ENCODE results near the gene ATP5F1B. TPM values are rescaled to one million over a fixed set of nuclear protein-coding genes. Genes with fewer than 3 reads are reported as not detected.
A peak's percentile ranks its signal among the peaks of the same experiment; 100 is the strongest.

The ATP5F1B gene
- total and polyA plus RNA-seq, 2 of the 13 experiments (the other 11 are each of a cell fraction or from before 2014, with no cell fraction given), result 1,051 to 1,180 TPM

DNA sequence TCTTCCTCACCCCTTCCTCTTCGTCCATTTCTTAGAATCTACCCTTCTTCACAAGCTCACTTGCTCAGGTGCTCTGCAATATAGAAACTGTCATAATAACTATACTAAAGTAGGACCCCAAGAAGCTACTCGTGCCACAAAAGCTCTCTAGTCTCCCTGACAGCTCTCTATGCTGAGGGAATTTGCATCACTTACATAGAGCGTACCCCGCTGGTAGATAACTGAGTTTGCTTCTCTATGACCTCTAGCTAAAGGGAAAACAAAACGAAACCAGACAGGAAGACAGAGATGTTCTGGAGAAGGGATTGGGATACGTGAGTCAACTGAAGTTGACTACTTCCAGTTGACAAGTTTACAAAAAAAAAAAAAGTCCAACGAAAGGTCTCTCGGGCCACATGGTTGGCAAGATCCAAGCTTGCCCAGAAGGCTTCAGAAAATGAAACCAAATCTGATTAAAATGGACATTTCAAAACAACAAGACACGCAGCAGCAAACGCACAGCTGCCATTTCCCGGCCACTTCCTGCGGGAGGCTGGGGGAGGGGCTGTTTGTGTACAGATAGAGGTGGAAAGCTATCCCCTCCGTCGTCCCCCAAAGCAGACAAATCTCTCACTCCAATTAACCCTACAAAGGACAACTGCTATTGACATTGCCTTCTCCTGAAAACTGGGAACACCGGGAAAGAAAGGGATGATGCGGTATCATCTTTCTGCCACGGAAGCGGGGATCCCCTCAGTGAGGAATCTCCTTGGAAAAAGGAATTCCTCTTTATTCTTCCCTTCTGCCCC, 16.9 kb downstream of the ATP5F1B start (continued):
- TF ChIP-seq, protein P1, sequence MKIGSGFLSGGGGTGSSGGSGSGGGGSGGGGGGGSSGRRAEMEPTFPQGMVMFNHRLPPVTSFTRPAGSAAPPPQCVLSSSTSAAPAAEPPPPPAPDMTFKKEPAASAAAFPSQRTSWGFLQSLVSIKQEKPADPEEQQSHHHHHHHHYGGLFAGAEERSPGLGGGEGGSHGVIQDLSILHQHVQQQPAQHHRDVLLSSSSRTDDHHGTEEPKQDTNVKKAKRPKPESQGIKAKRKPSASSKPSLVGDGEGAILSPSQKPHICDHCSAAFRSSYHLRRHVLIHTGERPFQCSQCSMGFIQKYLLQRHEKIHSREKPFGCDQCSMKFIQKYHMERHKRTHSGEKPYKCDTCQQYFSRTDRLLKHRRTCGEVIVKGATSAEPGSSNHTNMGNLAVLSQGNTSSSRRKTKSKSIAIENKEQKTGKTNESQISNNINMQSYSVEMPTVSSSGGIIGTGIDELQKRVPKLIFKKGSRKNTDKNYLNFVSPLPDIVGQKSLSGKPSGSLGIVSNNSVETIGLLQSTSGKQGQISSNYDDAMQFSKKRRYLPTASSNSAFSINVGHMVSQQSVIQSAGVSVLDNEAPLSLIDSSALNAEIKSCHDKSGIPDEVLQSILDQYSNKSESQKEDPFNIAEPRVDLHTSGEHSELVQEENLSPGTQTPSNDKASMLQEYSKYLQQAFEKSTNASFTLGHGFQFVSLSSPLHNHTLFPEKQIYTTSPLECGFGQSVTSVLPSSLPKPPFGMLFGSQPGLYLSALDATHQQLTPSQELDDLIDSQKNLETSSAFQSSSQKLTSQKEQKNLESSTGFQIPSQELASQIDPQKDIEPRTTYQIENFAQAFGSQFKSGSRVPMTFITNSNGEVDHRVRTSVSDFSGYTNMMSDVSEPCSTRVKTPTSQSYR (CRISPR knock-in tag; IDR thresholded peaks at IDR 0.05; ENCODE audit: borderline replicate concordance), result peak; percentile 94
- TF ChIP-seq, protein P2, sequence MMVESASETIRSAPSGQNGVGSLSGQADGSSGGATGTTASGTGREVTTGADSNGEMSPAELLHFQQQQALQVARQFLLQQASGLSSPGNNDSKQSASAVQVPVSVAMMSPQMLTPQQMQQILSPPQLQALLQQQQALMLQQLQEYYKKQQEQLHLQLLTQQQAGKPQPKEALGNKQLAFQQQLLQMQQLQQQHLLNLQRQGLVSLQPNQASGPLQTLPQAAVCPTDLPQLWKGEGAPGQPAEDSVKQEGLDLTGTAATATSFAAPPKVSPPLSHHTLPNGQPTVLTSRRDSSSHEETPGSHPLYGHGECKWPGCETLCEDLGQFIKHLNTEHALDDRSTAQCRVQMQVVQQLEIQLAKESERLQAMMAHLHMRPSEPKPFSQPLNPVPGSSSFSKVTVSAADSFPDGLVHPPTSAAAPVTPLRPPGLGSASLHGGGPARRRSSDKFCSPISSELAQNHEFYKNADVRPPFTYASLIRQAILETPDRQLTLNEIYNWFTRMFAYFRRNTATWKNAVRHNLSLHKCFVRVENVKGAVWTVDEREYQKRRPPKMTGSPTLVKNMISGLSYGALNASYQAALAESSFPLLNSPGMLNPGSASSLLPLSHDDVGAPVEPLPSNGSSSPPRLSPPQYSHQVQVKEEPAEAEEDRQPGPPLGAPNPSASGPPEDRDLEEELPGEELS (CRISPR knock-in tag; IDR thresholded peaks at IDR 0.05), result 0 out of 2 replicates have a peak, but pooled peaks have one; percentile 22
- TF ChIP-seq FOXA3 (CRISPR knock-in tag; IDR thresholded peaks at IDR 0.05), result peak; percentile 28; the same call in 1 of the 2 replicates
- TF ChIP-seq, protein P3, sequence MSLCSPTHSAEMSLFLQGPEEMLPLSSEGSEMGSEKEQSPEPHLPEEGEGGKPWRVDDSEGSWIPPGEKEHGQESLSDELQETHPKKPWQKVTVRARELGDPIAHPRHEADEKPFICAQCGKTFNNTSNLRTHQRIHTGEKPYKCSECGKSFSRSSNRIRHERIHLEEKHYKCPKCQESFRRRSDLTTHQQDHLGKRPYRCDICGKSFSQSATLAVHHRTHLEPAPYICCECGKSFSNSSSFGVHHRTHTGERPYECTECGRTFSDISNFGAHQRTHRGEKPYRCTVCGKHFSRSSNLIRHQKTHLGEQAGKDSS (CRISPR knock-in tag; IDR thresholded peaks at IDR 0.05; ENCODE audit: borderline replicate concordance, low read depth), result peak; percentile 47; the same call in 1 of the 2 replicates
- TF ChIP-seq TGIF2 (CRISPR knock-in tag; IDR thresholded peaks at IDR 0.05), result peak; percentile 62; the same call in 1 of the 2 replicates
- TF ChIP-seq DMAP1 (CRISPR knock-in tag; IDR thresholded peaks at IDR 0.05), result peak; percentile 63; the same call in 1 of the 2 replicates
- peak; percentile 59; the same call in 1 of the 2 replicates for TF ChIP-seq SIN3A (IDR thresholded peaks at IDR 0.05; ENCODE audit: borderline replicate concordance, low read depth, low read length)
- TF ChIP-seq, protein P4, sequence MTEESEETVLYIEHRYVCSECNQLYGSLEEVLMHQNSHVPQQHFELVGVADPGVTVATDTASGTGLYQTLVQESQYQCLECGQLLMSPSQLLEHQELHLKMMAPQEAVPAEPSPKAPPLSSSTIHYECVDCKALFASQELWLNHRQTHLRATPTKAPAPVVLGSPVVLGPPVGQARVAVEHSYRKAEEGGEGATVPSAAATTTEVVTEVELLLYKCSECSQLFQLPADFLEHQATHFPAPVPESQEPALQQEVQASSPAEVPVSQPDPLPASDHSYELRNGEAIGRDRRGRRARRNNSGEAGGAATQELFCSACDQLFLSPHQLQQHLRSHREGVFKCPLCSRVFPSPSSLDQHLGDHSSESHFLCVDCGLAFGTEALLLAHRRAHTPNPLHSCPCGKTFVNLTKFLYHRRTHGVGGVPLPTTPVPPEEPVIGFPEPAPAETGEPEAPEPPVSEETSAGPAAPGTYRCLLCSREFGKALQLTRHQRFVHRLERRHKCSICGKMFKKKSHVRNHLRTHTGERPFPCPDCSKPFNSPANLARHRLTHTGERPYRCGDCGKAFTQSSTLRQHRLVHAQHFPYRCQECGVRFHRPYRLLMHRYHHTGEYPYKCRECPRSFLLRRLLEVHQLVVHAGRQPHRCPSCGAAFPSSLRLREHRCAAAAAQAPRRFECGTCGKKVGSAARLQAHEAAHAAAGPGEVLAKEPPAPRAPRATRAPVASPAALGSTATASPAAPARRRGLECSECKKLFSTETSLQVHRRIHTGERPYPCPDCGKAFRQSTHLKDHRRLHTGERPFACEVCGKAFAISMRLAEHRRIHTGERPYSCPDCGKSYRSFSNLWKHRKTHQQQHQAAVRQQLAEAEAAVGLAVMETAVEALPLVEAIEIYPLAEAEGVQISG (CRISPR knock-in tag; IDR thresholded peaks at IDR 0.05), result peak; percentile 36; the same call in 1 of the 2 replicates
- TF ChIP-seq, protein P5, sequence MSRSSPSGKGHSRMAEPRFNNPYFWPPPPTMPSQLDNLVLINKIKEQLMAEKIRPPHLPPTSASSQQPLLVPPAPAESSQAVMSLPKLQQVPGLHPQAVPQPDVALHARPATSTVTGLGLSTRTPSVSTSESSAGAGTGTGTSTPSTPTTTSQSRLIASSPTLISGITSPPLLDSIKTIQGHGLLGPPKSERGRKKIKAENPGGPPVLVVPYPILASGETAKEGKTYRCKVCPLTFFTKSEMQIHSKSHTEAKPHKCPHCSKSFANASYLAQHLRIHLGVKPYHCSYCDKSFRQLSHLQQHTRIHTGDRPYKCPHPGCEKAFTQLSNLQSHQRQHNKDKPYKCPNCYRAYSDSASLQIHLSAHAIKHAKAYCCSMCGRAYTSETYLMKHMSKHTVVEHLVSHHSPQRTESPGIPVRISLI (CRISPR knock-in tag; IDR thresholded peaks at IDR 0.05; ENCODE audit: borderline replicate concordance), result peak; percentile 61; the same call in 1 of the 2 replicates
- TF ChIP-seq, protein P6, sequence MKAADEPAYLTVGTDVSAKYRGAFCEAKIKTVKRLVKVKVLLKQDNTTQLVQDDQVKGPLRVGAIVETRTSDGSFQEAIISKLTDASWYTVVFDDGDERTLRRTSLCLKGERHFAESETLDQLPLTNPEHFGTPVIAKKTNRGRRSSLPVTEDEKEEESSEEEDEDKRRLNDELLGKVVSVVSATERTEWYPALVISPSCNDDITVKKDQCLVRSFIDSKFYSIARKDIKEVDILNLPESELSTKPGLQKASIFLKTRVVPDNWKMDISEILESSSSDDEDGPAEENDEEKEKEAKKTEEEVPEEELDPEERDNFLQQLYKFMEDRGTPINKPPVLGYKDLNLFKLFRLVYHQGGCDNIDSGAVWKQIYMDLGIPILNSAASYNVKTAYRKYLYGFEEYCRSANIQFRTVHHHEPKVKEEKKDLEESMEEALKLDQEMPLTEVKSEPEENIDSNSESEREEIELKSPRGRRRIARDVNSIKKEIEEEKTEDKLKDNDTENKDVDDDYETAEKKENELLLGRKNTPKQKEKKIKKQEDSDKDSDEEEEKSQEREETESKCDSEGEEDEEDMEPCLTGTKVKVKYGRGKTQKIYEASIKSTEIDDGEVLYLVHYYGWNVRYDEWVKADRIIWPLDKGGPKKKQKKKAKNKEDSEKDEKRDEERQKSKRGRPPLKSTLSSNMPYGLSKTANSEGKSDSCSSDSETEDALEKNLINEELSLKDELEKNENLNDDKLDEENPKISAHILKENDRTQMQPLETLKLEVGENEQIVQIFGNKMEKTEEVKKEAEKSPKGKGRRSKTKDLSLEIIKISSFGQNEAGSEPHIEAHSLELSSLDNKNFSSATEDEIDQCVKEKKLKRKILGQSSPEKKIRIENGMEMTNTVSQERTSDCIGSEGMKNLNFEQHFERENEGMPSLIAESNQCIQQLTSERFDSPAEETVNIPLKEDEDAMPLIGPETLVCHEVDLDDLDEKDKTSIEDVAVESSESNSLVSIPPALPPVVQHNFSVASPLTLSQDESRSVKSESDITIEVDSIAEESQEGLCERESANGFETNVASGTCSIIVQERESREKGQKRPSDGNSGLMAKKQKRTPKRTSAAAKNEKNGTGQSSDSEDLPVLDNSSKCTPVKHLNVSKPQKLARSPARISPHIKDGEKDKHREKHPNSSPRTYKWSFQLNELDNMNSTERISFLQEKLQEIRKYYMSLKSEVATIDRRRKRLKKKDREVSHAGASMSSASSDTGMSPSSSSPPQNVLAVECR (CRISPR knock-in tag; IDR thresholded peaks at IDR 0.05; ENCODE audit: borderline replicate concordance), result peak; percentile 58

Data from HepG2 (cell line).